Dermis microvascular lymphatic vessel endothelial cell (primary cell): ENCODE results near the gene IMPG2. TPM values are rescaled to one million over a fixed set of nuclear protein-coding genes. Genes with fewer than 3 reads are reported as not detected.

Source experiments
- DNase-seq, 2 donors: peaks; one replicate each; pipeline versions ENCODE4 v3.0.0 to v3.0.0-alpha.2; 2010; ENCODE audit warnings: low read depth in 2 of 2
- total RNA-seq: library from RNA; depleted of rRNA; stranded (reverse); fragments of >200 nt; gene quantifications from 2 replicates; pipeline ENCODE4 v1.2.1, GENCODE V29; 2014

The IMPG2 gene
- total RNA-seq, 1 donor from 2014 or later: 0.26 TPM

- peak in 1 of 2 donors; percentile 32 for DNase-seq
Measured at GRCh38 chr3:101240719-101241399, 79.5 kb downstream of the IMPG2 start.

- no peak for DNase-seq
Measured at GRCh38 chr3:101235048-101235447, 85.3 kb downstream of the IMPG2 start.

- no peak for DNase-seq
Measured at GRCh38 chr3:101230618-101231017, 89.8 kb downstream of the IMPG2 start.

- peak in 1 of 2 donors; percentile 25 for DNase-seq
Measured at GRCh38 chr3:101229681-101230080, 90.7 kb downstream of the IMPG2 start.

GRCh38 chr3:101228441-101228840 lies 91.9 kb downstream of the IMPG2 start:
- no peak for DNase-seq

GRCh38 chr3:101224739-101225138 lies 95.6 kb downstream of the IMPG2 start:
- no peak for DNase-seq

GRCh38 chr3:101223016-101223415 lies 97.4 kb downstream of the IMPG2 start:
- DNase-seq: peak in 1 of 2 donors; percentile 12

- no peak for DNase-seq
Measured at GRCh38 chr3:101219842-101220560, 100.4 kb downstream of the IMPG2 start.

- no peak for DNase-seq
Measured at GRCh38 chr3:101217472-101218245, 102.7 kb downstream of the IMPG2 start.

- no peak for DNase-seq
Measured at GRCh38 chr3:101216710-101217465, 103.5 kb downstream of the IMPG2 start.

- DNase-seq: no peak
Measured at GRCh38 chr3:101212730-101213129, 107.6 kb downstream of the IMPG2 start.

GRCh38 chr3:101204246-101204645 lies 116.1 kb downstream of the IMPG2 start:
- no peak for DNase-seq

GRCh38 chr3:101203411-101203810 lies 117.0 kb downstream of the IMPG2 start:
- no peak for DNase-seq

- DNase-seq: no peak
Measured at GRCh38 chr3:101202640-101203039, 117.7 kb downstream of the IMPG2 start.

GRCh38 chr3:101200461-101200860 lies 119.9 kb downstream of the IMPG2 start:
- no peak for DNase-seq

GRCh38 chr3:101195951-101196713 lies 124.2 kb downstream of the IMPG2 start:
- peak; percentile 72 to 78 for DNase-seq

GRCh38 chr3:101194392-101194791 lies 126.0 kb downstream of the IMPG2 start:
- no peak for DNase-seq

GRCh38 chr3:101193957-101194356 lies 126.4 kb downstream of the IMPG2 start:
- DNase-seq: peak in 1 of 2 donors; percentile 13

- no peak for DNase-seq
Measured at GRCh38 chr3:101189796-101190195, 130.6 kb downstream of the IMPG2 start.

- no peak for DNase-seq
Measured at GRCh38 chr3:101189176-101189575, 131.2 kb downstream of the IMPG2 start.

GRCh38 chr3:101185341-101185740 lies 135.0 kb downstream of the IMPG2 start:
- no peak for DNase-seq
